ENCODE measurements around the gene KISS1R. TPM values are rescaled to one million over a fixed set of nuclear protein-coding genes. Genes with fewer than 3 reads are reported as not detected.

KISS1R gene
- total RNA-seq, 1 donor from 2014 or later = not detected

DNA sequence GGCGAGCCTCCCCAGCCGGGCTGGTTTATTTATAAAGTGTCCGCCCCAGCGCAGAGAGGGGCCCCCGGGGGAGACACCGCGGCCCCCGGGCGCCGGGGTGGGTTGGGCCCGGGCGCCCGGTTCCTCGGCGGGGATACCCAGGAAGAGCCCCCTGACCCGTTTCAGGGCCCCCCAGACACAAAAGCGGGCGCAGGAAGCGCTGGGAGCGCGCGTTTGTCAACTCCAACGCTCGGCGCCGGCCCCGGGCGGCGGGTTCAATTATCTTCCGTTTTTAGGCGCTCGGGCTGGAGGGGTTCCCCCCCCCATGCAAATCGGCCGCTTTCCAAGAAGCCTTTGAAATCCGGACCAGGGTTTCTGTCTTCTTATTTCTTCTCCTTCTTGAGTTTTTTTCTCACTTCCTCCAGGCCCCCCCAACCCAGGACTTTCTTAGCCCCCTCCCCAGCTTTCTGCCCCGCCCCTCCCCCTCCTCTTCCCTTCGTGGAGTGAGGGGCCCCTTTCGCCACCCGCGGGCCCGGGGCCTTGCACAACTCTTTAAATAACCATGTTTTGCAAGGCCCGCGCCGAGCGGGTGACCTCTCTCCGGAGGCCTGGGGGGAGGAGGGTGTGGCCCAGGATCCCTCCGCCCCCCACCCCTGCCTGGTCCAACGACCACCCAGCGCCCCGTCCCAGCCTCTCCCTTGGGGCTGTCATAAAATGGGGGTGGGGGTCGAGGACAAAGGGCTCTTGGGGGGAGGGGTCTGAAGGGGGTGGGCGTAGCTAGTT is 9.6 kb downstream of the KISS1R start:
- intact Hi-C loops (cut with DNase I) = no loop called here
- TF ChIP-seq, protein P1, sequence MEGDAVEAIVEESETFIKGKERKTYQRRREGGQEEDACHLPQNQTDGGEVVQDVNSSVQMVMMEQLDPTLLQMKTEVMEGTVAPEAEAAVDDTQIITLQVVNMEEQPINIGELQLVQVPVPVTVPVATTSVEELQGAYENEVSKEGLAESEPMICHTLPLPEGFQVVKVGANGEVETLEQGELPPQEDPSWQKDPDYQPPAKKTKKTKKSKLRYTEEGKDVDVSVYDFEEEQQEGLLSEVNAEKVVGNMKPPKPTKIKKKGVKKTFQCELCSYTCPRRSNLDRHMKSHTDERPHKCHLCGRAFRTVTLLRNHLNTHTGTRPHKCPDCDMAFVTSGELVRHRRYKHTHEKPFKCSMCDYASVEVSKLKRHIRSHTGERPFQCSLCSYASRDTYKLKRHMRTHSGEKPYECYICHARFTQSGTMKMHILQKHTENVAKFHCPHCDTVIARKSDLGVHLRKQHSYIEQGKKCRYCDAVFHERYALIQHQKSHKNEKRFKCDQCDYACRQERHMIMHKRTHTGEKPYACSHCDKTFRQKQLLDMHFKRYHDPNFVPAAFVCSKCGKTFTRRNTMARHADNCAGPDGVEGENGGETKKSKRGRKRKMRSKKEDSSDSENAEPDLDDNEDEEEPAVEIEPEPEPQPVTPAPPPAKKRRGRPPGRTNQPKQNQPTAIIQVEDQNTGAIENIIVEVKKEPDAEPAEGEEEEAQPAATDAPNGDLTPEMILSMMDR (IDR thresholded peaks at IDR 0.05) = no peak
- peak; percentile 48 for ATAC-seq
- H3K36me3 ChIP-seq = peaks cover 8% of the 10 kb centered on the region
- peak overlapping the region; percentile 77 for H3K27ac ChIP-seq
- H3K9me3 ChIP-seq = no peaks in the 10 kb centered on the region
- H3K4me3 ChIP-seq = peak overlapping the region; percentile 91
- H3K4me1 ChIP-seq = peaks cover 8% of the 10 kb centered on the region
- H3K27me3 ChIP-seq = no peaks in the 10 kb centered on the region
- DNase-seq = peak; percentile 93

DNA sequence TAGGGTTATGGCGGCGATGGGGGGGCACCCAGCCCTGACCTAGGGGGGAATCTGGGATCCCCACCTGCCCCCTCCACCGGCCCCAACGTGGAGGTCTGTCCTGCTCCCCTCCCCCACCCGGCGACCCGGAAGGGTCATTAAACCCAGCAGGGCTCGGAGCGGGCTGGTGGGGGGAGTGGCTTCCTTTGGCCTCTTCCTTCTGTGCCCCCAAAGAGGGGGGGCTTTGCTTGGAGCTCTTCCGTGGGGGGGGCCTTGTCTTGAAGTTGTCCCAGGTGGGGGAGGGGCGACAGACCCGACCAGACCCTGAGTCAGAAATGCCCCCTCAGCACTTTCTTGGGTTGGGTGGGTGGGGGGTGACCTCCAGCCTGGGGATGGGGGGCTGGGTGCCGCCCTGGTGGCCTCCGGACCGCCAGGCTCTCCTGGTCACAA is 10.2 kb downstream of the KISS1R start:
- DNase-seq (peak; percentile 78), ATAC-seq (no peak)
- Histone ChIP-seq H3K4me1 (peaks cover 9% of the 10 kb centered on the region), H3K27ac (peak overlapping the region; percentile 77), H3K9me3 (no peaks in the 10 kb centered on the region), H3K36me3 (peaks cover 8% of the 10 kb centered on the region), H3K4me3 (peak overlapping the region; percentile 91), H3K27me3 (no peaks in the 10 kb centered on the region)
- TF ChIP-seq, protein P1 (IDR thresholded peaks at IDR 0.05) = no peak
- intact Hi-C loops (cut with DNase I) = no loop called here

DNA sequence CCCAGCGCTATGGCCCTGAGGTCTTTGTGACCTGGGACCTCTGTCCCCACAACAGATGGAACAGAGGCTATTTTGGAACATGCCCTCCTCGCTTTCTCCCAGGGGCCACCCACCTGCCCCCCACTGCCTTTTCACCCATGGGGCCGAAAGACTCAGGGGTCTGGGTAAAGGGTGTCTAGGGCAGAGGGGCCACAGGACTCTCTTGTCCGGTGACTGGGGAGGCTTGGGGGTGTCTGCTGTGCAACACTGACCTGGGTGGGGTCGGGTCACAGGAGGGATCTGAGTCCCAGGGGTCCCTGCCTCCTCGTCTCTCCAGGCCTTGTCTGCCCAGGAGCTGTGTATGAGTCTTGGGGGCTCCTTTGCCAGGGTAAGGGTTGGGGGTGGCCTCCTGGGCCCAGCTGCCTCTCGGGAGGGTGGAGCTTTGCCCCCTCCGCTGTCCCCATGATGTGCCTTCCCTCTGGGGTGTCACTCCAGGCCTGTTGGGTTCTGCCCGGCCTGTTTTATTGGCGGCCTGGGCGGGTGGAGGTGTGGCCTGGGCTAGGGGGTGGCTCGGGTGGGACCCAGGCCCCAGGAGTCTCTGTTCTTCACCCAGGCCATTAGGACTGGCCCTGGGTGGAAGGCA is 10.8 kb downstream of the KISS1R start:
- ATAC-seq (no peak), DNase-seq (no peak)
- Histone ChIP-seq H3K27ac (peak overlapping the region; percentile 77), H3K4me3 (peak overlapping the region; percentile 91), H3K9me3 (no peaks in the 10 kb centered on the region), H3K36me3 (peaks cover 8% of the 10 kb centered on the region), H3K4me1 (peaks cover 14% of the 10 kb centered on the region), H3K27me3 (no peaks in the 10 kb centered on the region)
- intact Hi-C loops (cut with DNase I) = no loop called here
- TF ChIP-seq, protein P1 (IDR thresholded peaks at IDR 0.05) = no peak

- Histone ChIP-seq H3K36me3 (peaks cover 8% of the 10 kb centered on the region), H3K9me3 (no peaks in the 10 kb centered on the region), H3K4me1 (peaks cover 22% of the 10 kb centered on the region), H3K4me3 (no peak overlapping the region), H3K27ac (no peak overlapping the region), H3K27me3 (no peaks in the 10 kb centered on the region)
- intact Hi-C loops (cut with DNase I) = no loop called here
- TF ChIP-seq, protein P1 (IDR thresholded peaks at IDR 0.05) = no peak
- DNase-seq = peak; percentile 82
- ATAC-seq = peak; percentile 43
Measured at GRCh38 chr19:928471-929202, 11.5 kb downstream of the KISS1R start.

- H3K27me3 ChIP-seq = no peaks in the 10 kb centered on the region
- TF ChIP-seq, protein P1 (IDR thresholded peaks at IDR 0.05) = no peak
- no peak overlapping the region for H3K27ac ChIP-seq
- H3K36me3 ChIP-seq = peaks cover 8% of the 10 kb centered on the region
- no peak for DNase-seq
- H3K9me3 ChIP-seq = no peaks in the 10 kb centered on the region
- ATAC-seq = no peak
- H3K4me3 ChIP-seq = no peak overlapping the region
- peaks cover 28% of the 10 kb centered on the region for H3K4me1 ChIP-seq
- intact Hi-C loops (cut with DNase I) = no loop called here
Measured at GRCh38 chr19:929203-929890, 12.2 kb downstream of the KISS1R start.
